GM21367 (cell line): ENCODE measurements around the gene TDRD15.
"Not testable (repeated sequence)": the region's sequence is repeated elsewhere in the genome, so short reads cannot be mapped to it uniquely, and the experiment has no call there.

Experiments
- ATAC-seq: cut with Tn5 transposase; IDR thresholded peaks from one replicate; pipeline ENCODE4 v1.9.1; 2021; ENCODE audit not compliant: unreplicated experiment

Gene TDRD15

GRCh38 chr2:21123473-21124393, at the start of gene TDRD15:
TSS of gene TDRD15 (plus strand) at chr2:21123968. CDS start at chr2:21137468, 13,500 bp downstream.
- no peak for ATAC-seq

GRCh38 chr2:21078296-21078695, 45.5 kb upstream of the TDRD15 start:
- no peak for ATAC-seq

- ATAC-seq = no peak
Observed at GRCh38 chr2:21083482-21083881, 40.3 kb upstream of the TDRD15 start.

- no peak for ATAC-seq
Observed at GRCh38 chr2:21084401-21084800, 39.4 kb upstream of the TDRD15 start.

GRCh38 chr2:21092308-21092869, 31.4 kb upstream of the TDRD15 start:
- ATAC-seq = no peak

- no peak for ATAC-seq
Observed at GRCh38 chr2:21095178-21095577, 28.6 kb upstream of the TDRD15 start.

- no peak for ATAC-seq
Observed at GRCh38 chr2:21095714-21096113, 28.1 kb upstream of the TDRD15 start.

- ATAC-seq = no peak
Observed at GRCh38 chr2:21096458-21096857, 27.3 kb upstream of the TDRD15 start.

GRCh38 chr2:21097331-21097730, 26.4 kb upstream of the TDRD15 start:
- ATAC-seq = no peak

GRCh38 chr2:21098294-21098693, 25.5 kb upstream of the TDRD15 start:
- no peak for ATAC-seq

GRCh38 chr2:21099281-21099907, 24.4 kb upstream of the TDRD15 start:
- no peak for ATAC-seq

- not testable (repeated sequence) for ATAC-seq
Observed at GRCh38 chr2:21101514-21102155, 22.1 kb upstream of the TDRD15 start.

- ATAC-seq = no peak
Observed at GRCh38 chr2:21102356-21102755, 21.4 kb upstream of the TDRD15 start.

GRCh38 chr2:21103274-21103891, 20.4 kb upstream of the TDRD15 start:
- no peak for ATAC-seq

GRCh38 chr2:21104030-21104660, 19.6 kb upstream of the TDRD15 start:
- ATAC-seq = no peak

GRCh38 chr2:21111012-21111411, 12.8 kb upstream of the TDRD15 start:
- ATAC-seq = no peak

GRCh38 chr2:21117688-21118087, 6.1 kb upstream of the TDRD15 start:
- ATAC-seq = no peak

- peak; percentile 69 for ATAC-seq
Observed at GRCh38 chr2:21118302-21118920, 5.4 kb upstream of the TDRD15 start.

- no peak for ATAC-seq
Observed at GRCh38 chr2:21131861-21132260, 8.1 kb downstream of the TDRD15 start.

GRCh38 chr2:21135585-21135984, 11.8 kb downstream of the TDRD15 start:
- no peak for ATAC-seq
